SK-N-MC (cell line): ENCODE measurements around the gene FANCC.

Experiments
- EZH2 ChIP-seq: fragments of 200-600 bp; sonication (generic); IDR thresholded peaks from one replicate; pipeline ENCODE4 v1.6.1; 2017; ENCODE audit warnings: antibody characterized with exemption
- POLR2AphosphoS5 ChIP-seq: IDR thresholded peaks from 2 replicates; pipeline ENCODE4 v1.6.1; 2012; ENCODE audit warnings: mild to moderate bottlenecking, low read depth, low read length, borderline replicate concordance

DNA sequence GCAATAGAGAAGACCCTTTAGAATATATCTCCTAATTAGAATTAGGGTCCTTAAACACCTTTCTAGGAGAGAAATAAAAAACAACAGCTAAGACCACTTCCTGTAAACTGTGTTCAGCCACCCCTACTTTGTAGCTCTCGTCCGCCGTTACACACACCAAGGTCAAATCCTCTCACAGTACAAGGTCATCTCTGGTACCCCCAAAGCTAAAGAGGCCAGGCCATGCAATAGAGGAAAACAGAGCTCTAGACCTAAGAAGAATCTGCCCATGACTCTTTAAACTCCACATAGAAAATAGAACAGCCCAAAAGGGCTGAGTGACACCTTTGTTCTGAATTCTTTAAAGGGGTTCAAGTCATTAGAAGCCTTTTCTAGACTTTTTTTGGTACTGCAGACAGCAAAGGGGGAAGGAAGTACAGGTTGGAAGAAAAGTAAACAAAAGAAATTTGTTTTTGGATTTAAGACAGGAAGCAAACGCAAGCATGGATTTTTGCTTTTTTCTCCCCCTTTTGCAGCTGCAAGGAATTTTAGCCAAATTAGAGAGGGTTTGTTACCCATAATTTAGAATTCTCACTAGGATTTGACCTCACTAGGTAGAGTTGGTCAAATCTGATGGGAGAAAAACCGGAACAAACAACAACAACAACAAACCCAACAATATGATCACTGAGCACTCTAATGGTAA lies 13.4 kb upstream of the FANCC start:
- TF ChIP-seq POLR2AphosphoS5 (no peak), EZH2 (no peak)
